SU-DHL-6 (cell line): Measurements from ENCODE around the gene MMP23B.
"Not testable (repeated sequence)": the region's sequence is repeated elsewhere in the genome, so short reads cannot be mapped to it uniquely, and the experiment has no call there.

Experiments used
- CTCF ChIP-seq: fragments of 200-600 bp; sonication (generic); IDR thresholded peaks from one replicate; pipeline ENCODE4 v1.5.1; 2017; ENCODE audit warnings: antibody characterized with exemption, mild to moderate bottlenecking, low read length, moderate library complexity; ENCODE audit not compliant: insufficient read depth, poor library complexity, severe bottlenecking
- EZH2phosphoT487 ChIP-seq: fragments of 200-600 bp; sonication (generic), shearing (Covaris generic); conservative IDR thresholded peaks from 2 replicates; pipeline ENCODE4 v1.6.1; 2018; ENCODE audit warnings: mild to moderate bottlenecking, antibody characterized with exemption, low read length, moderate library complexity, mixed read lengths

GRCh38 chr1:1646326-1646725, 14.4 kb downstream of the MMP23B start:
- not testable (repeated sequence) for TF ChIP-seq CTCF, EZH2phosphoT487
